ENCODE measurements around the gene C5orf63.

DNA sequence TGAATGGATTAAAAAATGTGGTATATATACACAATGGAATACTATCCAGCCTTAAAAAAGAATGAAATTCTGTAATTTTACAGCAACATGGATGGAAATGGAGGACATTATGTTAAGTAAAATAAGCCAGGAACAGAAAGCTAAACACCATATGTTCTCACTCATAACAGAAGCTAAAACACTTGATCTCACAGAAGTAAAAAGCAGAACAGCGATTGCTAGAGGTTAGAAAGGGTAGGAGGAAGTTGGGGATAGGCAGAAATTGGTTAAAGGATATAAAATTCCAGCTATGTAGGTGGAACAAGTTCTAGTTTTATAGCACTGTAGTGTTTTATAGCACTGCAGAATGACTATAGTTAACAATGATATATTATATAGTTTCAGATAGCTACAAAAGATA is 58.7 kb downstream of the C5orf63 start:
- TF ChIP-seq, protein P1, sequence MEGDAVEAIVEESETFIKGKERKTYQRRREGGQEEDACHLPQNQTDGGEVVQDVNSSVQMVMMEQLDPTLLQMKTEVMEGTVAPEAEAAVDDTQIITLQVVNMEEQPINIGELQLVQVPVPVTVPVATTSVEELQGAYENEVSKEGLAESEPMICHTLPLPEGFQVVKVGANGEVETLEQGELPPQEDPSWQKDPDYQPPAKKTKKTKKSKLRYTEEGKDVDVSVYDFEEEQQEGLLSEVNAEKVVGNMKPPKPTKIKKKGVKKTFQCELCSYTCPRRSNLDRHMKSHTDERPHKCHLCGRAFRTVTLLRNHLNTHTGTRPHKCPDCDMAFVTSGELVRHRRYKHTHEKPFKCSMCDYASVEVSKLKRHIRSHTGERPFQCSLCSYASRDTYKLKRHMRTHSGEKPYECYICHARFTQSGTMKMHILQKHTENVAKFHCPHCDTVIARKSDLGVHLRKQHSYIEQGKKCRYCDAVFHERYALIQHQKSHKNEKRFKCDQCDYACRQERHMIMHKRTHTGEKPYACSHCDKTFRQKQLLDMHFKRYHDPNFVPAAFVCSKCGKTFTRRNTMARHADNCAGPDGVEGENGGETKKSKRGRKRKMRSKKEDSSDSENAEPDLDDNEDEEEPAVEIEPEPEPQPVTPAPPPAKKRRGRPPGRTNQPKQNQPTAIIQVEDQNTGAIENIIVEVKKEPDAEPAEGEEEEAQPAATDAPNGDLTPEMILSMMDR (IDR thresholded peaks at IDR 0.05 in 4 of 5, conservative IDR thresholded peaks at IDR 0.05 in 1 of 5): no peak
- TF ChIP-seq POLR2A (IDR thresholded peaks at IDR 0.05): no peak

All from gastrocnemius medialis (tissue), 4 donors.